Amygdala (tissue), 56 donors: ENCODE data around the gene EXOC3L2.

Source experiments
- DNase-seq, 56 donors: peaks; one replicate each; lab custom pipeline; 2025; lab: John Stamatoyannopoulos, UW

EXOC3L2 gene

DNA sequence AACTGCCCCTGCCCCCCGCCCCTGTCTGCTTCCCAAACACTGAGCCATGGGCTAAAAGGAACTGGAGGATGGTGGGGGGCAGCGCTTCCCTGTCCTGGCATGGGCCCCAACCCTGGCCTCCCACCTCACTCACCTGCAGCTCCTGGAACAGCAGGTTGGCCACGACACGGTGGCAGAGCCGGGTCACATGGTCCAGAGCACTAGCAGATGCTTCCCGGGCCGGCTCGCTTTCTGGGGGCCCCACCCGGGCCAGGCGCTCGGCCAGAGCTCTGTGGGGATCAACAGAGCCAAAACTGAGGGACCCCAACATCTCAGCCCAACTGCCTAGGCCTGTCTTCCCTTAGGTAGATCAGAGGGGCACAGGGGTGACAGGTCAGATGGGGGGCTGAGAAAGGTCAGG is 20.6 kb downstream of the EXOC3L2 start:
- DNase-seq, result no peak

DNA sequence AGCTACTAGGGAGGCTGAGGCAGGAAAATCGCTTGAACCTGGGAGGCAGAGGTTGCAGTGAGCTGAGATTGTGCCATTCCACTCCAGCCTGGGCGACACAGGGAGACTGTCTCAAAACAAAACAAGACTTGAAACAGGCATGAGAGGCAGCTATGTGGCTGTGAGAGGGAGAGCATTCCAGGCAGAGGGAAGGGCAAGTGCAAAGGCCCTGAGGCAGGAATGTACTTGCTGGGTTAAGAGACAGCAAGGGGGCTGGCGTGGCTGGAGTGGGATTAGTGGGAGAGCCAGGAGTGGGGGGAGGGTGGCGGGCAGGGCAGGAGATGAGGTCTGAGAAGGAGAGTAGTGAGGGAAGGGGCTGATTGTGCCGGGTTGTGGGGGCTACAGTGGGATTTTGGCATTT is 21.3 kb downstream of the EXOC3L2 start:
- no peak for DNase-seq

DNA sequence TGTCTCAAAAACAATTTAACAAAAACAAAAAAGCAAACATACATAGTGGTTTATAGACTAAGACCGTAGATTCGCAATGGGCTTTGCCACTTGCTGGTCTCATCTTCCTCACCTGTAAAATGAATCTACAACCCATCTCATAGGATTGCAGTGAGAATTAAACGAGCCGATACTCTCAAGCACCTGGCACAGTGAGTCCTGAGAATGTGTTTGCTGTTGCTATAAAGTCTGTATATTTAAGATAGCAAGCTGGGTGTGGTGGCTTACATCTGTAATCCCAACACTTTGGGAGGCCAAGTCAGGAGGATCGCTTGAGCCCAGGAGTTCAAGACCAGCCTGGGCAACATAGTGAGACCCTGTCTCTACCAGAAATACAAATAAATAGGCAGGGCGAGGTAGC is 22.5 kb downstream of the EXOC3L2 start:
- DNase-seq, result no peak

DNA sequence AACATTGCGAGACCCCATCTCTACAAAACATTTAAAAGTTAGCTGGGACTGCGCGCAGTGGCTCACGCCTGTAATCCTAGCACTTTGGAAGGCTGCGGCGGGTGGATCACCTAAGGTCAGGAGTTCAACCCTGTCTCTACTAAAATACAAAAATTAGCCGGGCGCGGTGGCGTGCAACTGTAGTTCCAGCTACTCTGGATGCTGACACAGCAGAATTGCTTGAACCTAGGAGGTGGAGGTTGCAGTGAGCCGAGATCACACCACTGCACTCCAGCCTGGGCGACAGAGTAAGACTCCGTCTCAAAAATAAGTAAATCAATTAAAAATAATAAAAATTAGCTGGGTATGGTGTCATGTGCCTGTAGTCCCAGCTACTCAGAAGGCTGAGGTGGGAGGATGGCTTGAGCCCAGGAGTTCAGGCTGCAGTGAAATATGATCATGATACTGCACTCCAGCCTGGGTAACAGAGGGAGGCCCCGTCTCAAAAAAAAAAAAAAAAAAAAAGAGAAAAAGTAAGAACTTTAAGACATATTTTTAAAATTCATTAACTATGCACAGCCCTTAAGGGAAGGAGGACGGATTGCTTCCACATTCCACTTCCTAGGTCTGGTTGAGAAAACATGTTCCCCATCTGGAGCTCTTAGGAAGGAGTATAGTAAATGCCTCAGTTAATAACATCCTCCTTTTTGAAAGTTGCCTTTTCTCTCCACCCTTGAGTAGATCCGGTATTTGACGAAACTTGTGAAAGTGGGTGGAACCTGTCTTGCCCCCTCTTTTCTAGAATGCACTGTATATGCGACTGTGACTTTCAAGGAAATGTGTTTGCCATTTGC is 26.1 kb downstream of the EXOC3L2 start:
- DNase-seq, result no peak

DNA sequence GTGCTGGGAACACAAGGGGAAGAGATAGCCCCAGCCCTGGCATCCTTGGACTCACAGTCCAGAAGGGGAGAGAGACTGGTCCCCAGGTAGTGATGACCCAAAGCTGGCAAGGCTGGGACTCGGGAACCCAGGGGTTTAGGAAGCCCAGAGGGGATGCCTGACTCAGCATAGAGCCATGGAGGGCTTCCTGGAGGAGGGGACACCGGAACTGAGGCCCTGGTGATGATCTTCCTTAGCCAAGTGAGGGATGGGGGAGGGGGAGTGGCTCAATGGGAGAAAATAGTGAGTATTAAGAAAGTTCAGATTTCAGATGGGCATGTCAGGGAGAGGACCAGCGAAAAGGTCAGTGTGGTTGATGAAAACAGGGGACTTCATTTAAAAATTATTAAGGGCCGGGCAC is 26.8 kb downstream of the EXOC3L2 start:
- DNase-seq, result no peak

DNA sequence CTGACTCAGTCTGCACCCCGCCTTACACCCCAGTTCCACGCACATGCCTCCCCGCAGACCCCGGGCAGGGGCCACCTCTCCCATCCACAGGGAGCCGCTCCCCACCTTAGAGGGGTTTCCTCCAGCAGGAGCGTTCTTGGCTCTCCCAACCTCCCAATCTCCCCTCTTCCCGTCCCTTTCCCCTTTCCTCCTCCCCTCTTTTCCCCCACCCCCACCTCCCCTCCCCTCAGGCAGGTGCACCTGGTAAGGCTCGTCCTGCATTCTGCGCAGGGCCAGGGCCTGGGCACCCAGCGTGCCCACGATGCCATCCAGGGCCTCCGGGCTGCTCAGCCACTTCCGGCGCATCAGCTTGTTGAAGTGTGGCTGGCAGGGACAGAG is 27.3 kb downstream of the EXOC3L2 start:
- DNase-seq, result no peak

DNA sequence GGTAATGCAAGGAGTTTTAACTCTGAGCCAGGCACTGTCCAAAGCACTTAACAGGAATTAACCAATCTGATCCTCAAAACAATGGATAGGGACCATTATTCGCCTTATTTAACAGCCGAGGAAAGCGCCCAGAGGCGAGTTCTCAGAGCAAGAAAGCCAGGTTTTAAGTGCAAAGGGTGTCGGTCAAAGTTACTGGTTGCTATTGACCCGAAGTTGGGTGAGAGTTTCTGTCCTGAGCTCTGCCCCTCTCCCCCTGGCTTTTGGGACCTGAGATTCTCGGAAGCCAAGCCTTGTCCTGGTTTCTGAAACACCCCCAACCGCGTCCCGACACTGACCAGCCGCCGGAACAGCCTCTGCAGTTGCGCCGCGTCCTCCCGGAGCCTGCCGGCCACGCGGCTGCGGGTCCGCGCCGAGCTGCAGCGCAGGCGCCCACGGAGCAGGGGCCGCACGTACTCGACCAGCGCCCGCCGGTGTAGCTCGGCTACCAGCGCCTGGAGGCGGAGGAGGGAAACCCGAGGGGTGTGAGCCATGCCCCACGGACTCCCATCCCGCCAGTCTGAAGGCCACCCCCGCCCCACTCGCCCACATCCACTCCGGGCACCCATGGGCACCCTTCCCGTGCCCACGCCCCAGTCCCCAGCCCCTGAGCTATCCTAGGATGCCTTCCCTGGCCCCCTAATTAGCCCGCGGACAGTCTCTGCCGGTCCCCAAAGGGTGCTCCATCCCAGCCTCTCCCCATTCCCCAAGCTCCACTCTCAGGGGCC is 27.8 kb downstream of the EXOC3L2 start:
- DNase-seq, result no peak

DNA sequence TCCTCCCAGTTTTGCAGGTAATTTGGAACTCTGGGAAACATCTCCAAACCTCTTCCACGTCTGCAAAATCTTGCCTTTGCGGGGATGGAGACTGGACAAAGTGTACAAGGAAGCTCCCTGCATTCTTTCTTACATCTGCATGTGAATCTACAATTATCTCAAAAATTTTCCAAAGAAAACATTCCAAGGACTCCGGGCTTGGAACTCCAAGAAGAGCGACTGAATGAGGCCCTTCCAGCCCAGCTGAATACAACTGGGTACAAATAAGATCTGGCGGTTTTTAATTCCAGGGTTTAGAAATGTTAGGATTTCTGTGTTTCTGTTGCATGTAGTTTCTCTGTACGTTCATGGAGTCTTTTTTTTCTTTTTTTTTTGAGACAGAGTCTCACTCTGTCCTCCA is 28.5 kb downstream of the EXOC3L2 start:
- no peak for DNase-seq

DNA sequence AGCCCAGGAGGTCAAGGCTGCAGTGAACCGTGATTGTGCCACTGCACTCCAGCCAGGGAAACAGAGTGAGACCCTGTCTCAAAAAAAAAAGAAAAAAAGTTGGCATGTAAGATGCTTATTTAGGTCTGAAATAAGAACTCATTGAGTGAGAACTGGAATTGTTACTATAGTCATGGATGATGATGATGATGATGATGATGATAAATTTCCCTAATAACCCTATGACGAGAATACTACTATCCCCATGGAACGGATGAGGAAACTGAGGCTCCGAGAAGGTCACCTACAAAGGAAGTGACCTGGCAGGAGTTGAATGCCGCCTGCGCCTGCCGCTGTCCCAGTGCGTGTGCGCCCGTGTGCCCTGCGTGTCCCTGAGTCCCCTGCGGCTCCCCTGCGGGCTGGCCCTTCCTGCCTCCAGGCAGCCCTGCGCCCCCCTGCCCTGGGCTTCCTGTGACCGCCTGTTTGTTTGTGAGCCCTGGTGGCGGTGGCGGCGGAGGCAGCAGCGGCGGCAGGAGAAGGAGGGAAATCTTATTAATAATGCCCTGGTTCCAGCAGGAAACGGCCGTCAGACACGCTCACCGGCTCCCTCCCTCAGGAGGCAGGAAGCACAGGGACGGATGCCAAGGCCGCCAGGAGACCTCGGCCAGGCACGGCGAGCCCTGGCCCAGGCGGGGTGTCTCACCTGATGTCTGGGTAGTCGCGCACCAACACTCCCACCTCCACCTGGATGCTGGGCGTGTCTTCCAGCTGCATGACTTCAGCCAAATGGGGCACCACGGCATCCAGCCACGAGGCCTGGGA is 29.6 kb downstream of the EXOC3L2 start:
- no peak for DNase-seq

DNA sequence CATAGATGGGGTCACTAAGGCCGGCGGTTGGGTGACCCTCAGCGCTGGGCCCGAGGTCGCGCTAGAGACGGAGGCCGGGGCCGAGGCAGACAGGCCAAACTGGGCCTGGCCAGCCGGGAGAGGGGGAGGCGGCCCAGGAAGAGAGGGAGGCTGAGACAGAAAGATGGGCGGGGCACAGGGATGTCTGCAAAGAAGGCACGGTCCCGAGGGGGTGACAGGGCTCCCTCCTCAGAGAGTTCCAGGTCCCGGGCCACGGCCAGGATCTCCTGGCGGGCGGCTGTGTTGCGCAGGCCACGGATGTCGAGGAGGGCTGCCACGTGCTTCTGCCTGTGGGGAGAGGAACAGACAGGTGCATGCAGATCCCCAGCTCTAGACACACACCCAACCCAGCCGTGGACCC is 32.2 kb downstream of the EXOC3L2 start:
- DNase-seq, result no peak

DNA sequence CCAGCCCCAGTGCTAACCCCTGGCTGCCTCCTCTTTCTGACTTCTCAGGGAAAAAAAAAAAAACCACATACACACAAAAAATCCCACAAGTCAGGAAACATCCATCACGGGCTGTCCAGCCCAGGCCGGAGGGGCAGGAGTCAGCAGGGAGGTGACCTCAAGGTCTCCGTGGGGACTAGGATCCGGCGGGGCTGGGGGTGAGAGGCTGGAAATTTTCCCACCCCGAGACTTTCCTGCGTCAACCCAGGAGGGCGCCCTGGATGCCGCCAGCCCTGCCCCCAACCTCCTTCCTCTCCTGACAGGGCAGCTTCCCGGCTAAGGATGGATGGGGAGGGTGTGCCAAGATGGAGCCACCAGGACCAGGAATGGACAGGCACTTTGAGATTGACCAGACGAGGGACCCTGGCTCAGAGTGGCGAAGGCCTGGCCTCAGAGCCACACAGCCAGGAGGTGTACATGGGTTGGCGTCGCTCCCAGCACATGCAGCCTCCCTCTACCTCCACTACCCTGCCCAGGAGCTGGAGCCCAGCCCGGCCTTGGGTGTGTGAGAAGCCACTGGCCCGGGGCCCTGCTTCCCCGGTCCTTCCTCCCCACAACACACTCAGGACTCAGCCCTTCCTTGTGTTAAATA is 33.3 kb downstream of the EXOC3L2 start:
- no peak for DNase-seq

DNA sequence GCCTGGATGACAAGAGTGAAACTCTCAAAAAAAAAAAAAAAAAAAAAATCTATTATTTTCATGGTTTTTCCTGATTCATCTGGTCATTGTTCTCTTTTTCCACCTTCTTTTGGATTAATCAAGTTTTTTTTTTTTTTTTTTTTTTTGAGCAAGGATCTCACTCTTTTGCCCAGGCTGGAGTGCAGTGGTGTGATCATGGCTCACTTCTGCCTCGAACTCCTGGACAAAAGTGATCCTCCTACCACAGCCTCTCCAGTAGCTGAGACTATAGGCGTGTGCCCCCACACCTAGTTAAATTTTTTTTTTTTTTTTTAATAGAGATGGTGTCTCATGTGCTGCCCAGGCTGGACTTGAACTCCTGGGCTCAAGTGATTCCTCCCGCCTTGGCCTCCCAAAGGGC is 38.9 kb downstream of the EXOC3L2 start:
- no peak for DNase-seq

DNA sequence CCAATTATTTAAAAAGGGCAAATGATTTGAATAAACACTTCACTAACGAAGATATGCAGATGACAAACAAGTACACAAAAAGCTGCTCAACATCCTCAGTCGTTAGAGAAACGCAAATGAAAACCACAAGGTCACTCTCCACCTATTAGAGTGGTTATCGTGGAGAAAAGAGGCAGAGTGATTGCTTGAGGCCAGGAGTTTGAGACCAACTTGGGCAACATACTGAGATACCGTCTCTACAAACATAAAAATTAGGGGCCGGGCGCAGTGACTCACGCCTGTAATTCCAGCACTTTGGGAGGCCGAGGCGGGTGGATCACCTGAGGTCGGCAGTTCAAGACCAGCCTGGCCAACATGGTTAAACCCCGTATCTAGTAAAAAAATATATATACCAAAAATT is 39.4 kb downstream of the EXOC3L2 start:
- DNase-seq, result no peak

DNA sequence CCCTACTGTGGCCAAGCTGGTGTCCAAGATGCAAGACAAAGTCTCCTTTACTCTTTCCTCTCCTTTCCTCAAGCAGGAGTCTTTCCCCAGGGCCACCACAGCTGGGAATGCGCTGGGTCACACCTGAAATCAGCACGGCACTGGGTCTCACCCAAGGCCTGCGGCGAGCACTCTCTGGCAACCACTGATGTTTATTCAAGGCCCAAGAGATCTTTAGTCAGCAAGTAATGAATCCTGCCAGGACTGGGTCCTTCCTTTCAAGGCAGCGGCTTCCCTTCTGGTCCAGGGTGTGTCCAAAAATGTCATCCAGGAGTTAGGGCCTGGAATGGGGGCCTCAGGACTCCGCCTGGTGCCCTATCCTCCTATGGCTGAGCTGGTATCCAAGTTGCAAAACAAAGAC is 42.6 kb downstream of the EXOC3L2 start:
- DNase-seq, result no peak

DNA sequence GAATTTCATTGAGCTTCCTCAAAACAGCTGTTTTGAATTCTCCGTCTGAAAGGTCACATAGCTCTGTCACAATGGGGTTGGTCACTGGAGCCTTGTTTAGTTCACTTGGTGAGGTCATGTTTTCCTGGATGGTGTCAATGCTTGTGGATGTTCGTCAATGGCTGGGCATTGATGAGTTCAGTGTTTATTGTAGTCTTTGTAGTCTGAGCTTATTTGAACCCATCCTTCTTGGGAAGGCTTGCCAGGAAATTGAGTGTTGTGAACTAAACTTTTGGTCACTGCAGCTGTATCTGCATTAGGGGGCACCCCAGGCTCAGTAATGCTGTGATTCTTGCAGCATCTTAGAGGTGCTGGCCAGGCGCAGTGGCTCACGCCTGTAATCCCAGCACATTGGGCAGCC is 44.6 kb downstream of the EXOC3L2 start:
- peak in 30 of 56 donors; percentile 1 to 65 (median 22) for DNase-seq

DNA sequence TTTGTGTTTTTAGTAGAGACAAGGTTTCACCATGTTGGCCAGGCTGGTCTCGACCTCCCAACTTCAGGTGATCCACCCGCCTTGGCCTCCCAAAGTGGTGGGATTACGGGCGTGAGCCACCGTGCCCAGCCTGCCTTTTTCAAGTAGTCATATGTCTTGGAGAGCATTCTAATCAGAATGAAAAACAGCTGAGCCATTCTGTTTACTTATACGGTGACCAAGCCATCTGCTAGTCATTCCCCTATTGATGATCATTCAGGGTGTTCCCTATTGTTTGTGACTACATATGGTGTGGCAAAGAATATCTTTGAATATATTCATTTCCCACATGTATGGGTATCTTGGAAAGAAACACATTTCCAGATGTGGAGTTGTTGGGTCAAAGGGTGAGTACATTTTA is 49.4 kb downstream of the EXOC3L2 start:
- no peak for DNase-seq

DNA sequence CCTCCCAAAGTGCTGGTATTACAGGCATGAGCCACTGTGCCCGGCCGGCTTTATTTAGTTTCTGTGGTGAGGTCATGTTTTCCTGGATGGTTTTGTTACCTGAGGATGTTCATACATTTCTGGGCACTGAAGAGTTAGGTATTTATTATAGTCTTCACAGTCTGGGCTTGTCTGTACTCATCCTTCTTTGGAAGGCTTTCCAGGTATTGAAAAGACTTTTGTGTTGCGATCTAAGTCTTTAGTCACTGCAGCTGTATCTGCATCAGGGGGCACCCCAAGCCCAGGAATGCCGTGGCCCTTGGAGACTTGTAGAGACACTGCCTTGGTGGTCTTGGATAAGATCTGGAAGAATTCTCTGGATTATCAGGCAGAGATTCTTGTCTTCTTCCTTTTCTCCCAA is 53.8 kb downstream of the EXOC3L2 start:
- no peak for DNase-seq

DNA sequence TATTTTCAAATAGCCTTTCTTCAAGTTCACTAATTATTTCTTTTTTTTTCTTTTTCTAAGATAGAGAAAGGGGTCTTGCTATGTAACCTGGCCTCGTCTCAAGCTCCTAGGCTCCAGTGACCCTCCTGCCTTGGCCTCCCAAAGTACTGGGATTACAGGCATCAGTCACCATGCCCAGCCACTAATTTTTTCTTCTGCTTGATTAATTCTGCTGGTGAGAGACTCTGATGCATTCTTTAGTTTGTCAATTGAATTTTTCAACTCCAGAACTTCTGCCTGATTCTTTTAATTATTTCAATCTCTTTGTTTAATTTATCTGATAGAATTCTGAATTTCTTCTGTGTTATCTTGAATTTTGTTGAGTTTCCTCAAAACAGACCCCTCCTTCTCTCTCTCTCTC is 55.2 kb downstream of the EXOC3L2 start:
- DNase-seq, result no peak

DNA sequence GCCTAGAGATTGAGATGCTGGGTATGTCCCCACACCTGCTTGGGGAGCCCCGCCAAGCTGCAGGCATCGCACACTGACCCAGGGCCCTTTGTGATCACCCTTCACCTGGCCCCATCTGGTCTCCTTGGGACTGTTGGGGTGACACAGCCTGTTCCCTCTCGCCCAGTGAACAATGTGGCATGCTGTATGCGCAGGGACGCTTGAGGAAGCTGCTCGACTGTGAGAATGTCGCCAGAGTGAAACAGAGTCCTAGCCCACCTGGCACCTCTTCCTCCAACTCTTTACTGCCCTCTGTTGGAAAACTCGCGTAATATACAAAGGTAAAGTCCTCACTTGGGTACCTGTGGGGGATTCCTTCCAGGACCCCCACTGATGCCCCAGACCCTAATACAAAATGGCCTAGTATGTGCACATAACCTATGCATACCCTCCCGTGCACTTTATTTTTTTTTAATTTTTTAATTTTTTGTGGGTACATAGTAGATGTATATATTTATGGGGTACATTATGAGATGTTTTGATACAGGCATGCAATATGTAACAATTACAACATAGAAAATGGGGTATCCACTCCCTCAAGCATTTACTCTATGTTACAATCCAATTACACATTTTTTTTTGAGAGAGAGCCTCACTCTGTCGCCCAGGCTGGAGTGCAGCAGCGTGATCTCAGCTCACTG is 57.6 kb downstream of the EXOC3L2 start:
- no peak for DNase-seq
